ENCODE results near the gene RABGAP1L.

RABGAP1L gene

DNA sequence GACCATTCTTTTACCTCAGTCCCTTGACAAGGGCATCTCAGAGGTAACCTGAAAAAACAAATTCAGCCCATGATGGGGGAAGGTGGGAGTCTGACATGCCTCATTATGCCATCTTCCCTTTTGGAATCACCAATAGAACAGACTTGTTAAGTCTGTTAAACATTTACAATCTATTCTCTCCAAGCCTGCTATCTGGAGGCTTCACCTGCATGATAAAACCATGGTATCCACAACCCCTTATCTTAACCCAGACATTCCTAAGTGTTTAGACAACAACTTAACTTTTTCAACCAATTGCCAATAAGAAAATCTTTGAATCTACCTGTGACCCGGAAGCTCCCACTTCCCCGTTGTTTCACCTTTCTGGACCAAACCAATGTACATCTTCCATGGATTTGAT is 607.4 kb downstream of the RABGAP1L start:
- Histone ChIP-seq H3K4me3 (IDR thresholded peaks at IDR 0.05; ENCODE audit: insufficient read depth, low read depth, low read length) (no peak overlapping the region), H3K79me2 (ENCODE audit: insufficient read depth, low read depth) (no peaks in the 10 kb centered on the region), H2AFZ (ENCODE audit: low read depth) (no peak overlapping the region), H4K20me1 (ENCODE audit: insufficient read depth) (no peaks in the 10 kb centered on the region), H3K27me3 (ENCODE audit: insufficient read depth, low read depth) (no peaks in the 10 kb centered on the region), H3K4me2 (no peak overlapping the region), H3K9ac (no peak overlapping the region), H3K4me1 (ENCODE audit: low read depth, poor library complexity, severe bottlenecking) (peaks cover 36% of the 10 kb centered on the region), H3K36me3 (ENCODE audit: insufficient read depth) (no peaks in the 10 kb centered on the region), H3K27ac (no peak overlapping the region)
- TF ChIP-seq, protein P1, sequence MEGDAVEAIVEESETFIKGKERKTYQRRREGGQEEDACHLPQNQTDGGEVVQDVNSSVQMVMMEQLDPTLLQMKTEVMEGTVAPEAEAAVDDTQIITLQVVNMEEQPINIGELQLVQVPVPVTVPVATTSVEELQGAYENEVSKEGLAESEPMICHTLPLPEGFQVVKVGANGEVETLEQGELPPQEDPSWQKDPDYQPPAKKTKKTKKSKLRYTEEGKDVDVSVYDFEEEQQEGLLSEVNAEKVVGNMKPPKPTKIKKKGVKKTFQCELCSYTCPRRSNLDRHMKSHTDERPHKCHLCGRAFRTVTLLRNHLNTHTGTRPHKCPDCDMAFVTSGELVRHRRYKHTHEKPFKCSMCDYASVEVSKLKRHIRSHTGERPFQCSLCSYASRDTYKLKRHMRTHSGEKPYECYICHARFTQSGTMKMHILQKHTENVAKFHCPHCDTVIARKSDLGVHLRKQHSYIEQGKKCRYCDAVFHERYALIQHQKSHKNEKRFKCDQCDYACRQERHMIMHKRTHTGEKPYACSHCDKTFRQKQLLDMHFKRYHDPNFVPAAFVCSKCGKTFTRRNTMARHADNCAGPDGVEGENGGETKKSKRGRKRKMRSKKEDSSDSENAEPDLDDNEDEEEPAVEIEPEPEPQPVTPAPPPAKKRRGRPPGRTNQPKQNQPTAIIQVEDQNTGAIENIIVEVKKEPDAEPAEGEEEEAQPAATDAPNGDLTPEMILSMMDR (conservative IDR thresholded peaks at IDR 0.05; ENCODE audit: low read depth, low read length), result no peak

DNA sequence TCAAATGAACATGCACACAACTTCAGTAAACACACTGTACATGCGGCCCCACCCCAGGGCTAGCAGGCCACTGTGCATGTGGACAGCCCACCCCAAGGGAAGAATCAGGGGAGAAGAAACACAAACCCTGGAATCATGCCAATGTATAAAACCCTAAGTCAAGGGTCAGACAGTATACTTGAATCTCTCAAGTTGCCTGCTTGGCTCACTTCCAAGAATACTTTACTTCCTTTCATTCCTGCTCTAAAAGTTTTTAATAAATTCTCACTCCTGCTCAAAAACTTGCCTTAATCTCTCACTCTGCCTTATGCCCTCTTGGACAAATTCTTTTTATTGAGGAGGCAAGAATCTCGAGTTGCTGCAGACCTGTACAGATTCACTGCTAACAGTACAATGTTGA is 609.2 kb downstream of the RABGAP1L start:
- Histone ChIP-seq H3K4me1 (ENCODE audit: low read depth, poor library complexity, severe bottlenecking) (peaks cover 52% of the 10 kb centered on the region), H3K36me3 (ENCODE audit: insufficient read depth) (no peaks in the 10 kb centered on the region), H3K4me2 (peak overlapping the region; percentile 12; the same call in 1 of the 2 replicates), H3K27ac (peak overlapping the region; percentile 44), H2AFZ (ENCODE audit: low read depth) (no peak overlapping the region), H3K9ac (no peak overlapping the region), H3K79me2 (ENCODE audit: insufficient read depth, low read depth) (no peaks in the 10 kb centered on the region), H4K20me1 (ENCODE audit: insufficient read depth) (no peaks in the 10 kb centered on the region), H3K27me3 (ENCODE audit: insufficient read depth, low read depth) (no peaks in the 10 kb centered on the region), H3K4me3 (IDR thresholded peaks at IDR 0.05; ENCODE audit: insufficient read depth, low read depth, low read length) (no peak overlapping the region)
- TF ChIP-seq, protein P1 (conservative IDR thresholded peaks at IDR 0.05; ENCODE audit: low read depth, low read length), result no peak

DNA sequence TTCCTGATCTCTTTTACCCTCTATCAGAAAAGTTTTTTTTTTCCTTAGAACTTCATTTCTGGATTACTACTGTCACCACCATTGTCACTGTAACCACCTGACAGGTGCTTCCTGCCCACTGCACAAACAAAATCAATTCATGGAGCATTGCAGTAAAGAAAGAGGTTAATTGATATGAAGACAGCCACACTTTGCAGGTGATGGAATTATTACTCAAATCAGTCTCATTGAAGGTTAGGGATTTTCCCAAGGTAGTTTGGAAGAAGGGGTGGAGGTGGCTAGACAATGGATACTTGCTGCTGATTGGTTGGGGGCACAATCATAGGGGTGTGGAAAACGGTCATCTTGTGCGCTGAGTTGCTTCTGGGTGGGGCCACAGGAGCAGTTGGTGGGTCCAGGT is 609.6 kb downstream of the RABGAP1L start:
- H3K9ac ChIP-seq, result no peak overlapping the region
- H3K4me1 ChIP-seq (ENCODE audit: low read depth, poor library complexity, severe bottlenecking), result peaks cover 52% of the 10 kb centered on the region
- no peaks in the 10 kb centered on the region for H4K20me1 ChIP-seq (ENCODE audit: insufficient read depth)
- no peak overlapping the region for H2AFZ ChIP-seq (ENCODE audit: low read depth)
- no peaks in the 10 kb centered on the region for H3K36me3 ChIP-seq (ENCODE audit: insufficient read depth)
- H3K79me2 ChIP-seq (ENCODE audit: insufficient read depth, low read depth), result no peaks in the 10 kb centered on the region
- H3K27ac ChIP-seq, result peak overlapping the region; percentile 44
- TF ChIP-seq, protein P1 (conservative IDR thresholded peaks at IDR 0.05; ENCODE audit: low read depth, low read length), result no peak
- H3K4me2 ChIP-seq, result peak overlapping the region; percentile 12; the same call in 1 of the 2 replicates
- no peaks in the 10 kb centered on the region for H3K27me3 ChIP-seq (ENCODE audit: insufficient read depth, low read depth)
- no peak overlapping the region for H3K4me3 ChIP-seq (IDR thresholded peaks at IDR 0.05; ENCODE audit: insufficient read depth, low read depth, low read length)

DNA sequence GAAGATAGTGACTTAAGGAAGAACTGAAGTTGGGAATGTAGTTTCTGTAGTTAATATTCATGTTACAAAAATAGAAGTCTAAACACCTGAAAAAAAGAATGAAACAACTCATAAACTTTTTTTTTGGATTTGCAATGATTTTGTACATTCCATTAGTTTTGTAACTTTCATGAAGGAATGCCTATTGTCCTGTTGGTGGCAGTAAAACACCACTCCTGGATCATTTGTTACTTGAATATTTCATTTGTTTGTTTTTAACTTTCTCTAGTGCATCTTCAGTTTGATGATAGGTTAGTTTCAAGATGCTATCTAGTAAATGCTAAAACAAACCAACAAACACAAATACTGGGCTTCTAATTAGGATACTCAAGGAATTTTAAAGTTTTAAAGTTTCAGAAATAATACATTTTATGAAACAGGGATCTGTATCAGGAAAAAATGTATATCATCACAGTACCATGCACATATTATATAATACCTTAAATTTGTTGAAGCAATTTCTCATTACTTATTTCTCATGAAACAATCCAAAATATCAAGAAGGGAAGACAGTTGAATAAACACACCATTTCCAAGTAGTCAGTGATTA is 610.7 kb downstream of the RABGAP1L start:
- TF ChIP-seq, protein P1 (conservative IDR thresholded peaks at IDR 0.05; ENCODE audit: low read depth, low read length), result peak; percentile 93
- peaks cover 52% of the 10 kb centered on the region for H3K4me1 ChIP-seq (ENCODE audit: low read depth, poor library complexity, severe bottlenecking)
- no peak overlapping the region for H3K4me3 ChIP-seq (IDR thresholded peaks at IDR 0.05; ENCODE audit: insufficient read depth, low read depth, low read length)
- H3K79me2 ChIP-seq (ENCODE audit: insufficient read depth, low read depth), result no peaks in the 10 kb centered on the region
- no peaks in the 10 kb centered on the region for H4K20me1 ChIP-seq (ENCODE audit: insufficient read depth)
- H3K4me2 ChIP-seq, result peak overlapping the region; percentile 3; the same call in 1 of the 2 replicates
- H3K27ac ChIP-seq, result no peak overlapping the region; the same call in 1 of the 2 replicates
- H3K9ac ChIP-seq, result no peak overlapping the region
- H3K36me3 ChIP-seq (ENCODE audit: insufficient read depth), result no peaks in the 10 kb centered on the region
- no peak overlapping the region for H2AFZ ChIP-seq (ENCODE audit: low read depth)
- no peaks in the 10 kb centered on the region for H3K27me3 ChIP-seq (ENCODE audit: insufficient read depth, low read depth)
